Neuron (in vitro differentiated cells): ENCODE data around the gene FLT3.
"Not testable (repeated sequence)": the region's sequence is repeated elsewhere in the genome, so short reads cannot be mapped to it uniquely, and the experiment has no call there.

Experiments used
- H2AFZ ChIP-seq: one replicate; pipeline ENCODE4 v1.6.1; 2013; ENCODE audit warnings: low read depth, mild to moderate bottlenecking, inconsistent platforms, low read length, moderate library complexity
- H3K27me3 ChIP-seq: one replicate; pipeline ENCODE4 v1.6.1; 2013; ENCODE audit warnings: low read length; ENCODE audit not compliant: insufficient read depth
- H3K36me3 ChIP-seq: one replicate; pipeline ENCODE4 v1.6.1; 2013; ENCODE audit warnings: low read length; ENCODE audit not compliant: insufficient read depth
- H3K4me1 ChIP-seq: one replicate; pipeline ENCODE4 v1.6.1; 2013; ENCODE audit warnings: low read length; ENCODE audit not compliant: insufficient read depth
- H3K4me3 ChIP-seq: 2 replicates; pipeline ENCODE4 v1.5.1; 2013; ENCODE audit warnings: mild to moderate bottlenecking, low read length, moderate library complexity
- H3K9me3 ChIP-seq: one replicate; pipeline ENCODE4 v1.6.1; 2013; ENCODE audit warnings: low read length

The FLT3 gene

DNA sequence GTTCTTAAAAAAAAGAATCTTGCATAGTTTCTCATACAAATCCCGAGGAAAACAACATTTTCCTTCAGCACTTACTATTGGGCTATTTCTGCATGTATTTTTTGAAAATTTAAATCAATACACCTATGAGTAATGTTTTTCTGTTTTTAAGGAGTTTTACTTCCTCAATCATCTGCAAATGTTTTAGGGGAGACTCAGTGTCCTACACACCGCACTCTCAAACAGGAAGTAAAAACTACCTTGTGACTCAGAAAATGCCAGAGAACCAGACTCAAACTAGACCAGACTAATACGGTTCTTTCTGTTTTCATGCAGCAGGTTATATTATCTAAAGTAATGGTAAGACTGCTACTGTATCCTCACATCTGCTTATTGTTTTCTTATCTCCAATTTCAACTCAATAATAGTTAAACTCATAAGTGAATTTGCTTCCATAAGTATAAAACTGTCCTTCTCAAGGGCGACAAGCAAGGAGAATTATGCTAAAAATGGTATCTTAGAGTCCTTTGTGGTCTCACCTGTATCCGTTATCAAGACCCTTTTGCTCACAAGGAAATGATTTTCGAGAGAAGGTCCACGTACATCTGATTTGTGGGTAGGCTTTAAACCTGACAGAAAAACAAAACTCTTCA, 52.5 kb downstream of the FLT3 start:
- H2AFZ ChIP-seq = no peak overlapping the region
- H3K36me3 ChIP-seq = no peaks in the 10 kb centered on the region

DNA sequence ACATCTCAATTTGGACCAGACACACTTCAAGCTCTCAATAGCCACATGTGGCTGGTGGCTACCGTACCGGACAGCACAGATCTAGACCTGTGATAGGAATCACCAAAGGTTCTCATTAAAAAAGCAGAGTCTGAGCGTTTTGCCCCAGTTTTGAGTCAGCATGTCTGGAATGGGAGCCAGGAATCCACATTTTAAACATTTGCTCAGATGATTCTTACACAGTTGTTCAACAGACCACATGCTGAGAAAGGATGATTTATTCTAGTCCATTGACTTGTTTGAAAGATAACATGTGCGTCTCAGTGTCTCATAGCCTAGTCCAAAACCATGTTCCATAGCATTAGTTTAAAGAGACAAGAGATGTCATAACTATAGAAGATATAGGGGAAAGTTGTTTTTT, 53.4 kb downstream of the FLT3 start:
- Histone ChIP-seq H3K9me3 (no peaks in the 10 kb centered on the region), H2AFZ (no peak overlapping the region), H3K4me3 (no peak overlapping the region), H3K4me1 (no peaks in the 10 kb centered on the region), H3K27me3 (peaks cover 4% of the 10 kb centered on the region), H3K36me3 (no peaks in the 10 kb centered on the region)

More for the DNA sequence above, 52.5 kb downstream of the FLT3 start:
- no peak overlapping the region for H3K4me3 ChIP-seq
- H3K9me3 ChIP-seq = no peaks in the 10 kb centered on the region
- H3K4me1 ChIP-seq = no peaks in the 10 kb centered on the region
- peaks cover 4% of the 10 kb centered on the region for H3K27me3 ChIP-seq

DNA sequence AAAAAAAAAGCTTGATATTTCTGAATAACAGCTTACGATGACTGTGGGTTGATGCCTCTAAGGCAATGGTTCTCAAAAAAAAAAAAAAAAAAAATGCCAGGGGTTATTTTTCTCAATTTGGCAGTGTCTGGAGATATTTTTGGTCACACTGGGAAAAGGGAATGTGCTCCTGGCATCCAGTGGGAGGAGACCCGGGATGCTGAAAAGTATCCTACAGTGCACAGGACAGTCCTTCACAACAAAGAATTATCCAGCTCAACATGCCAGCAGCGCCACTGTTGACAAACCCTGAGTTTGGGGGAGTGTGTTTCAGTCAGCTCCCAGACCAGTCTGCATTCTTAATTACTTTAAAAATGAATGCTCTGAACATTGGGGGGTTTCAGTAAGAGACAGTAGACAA, 54.5 kb downstream of the FLT3 start:
- Histone ChIP-seq H3K9me3 (no peaks in the 10 kb centered on the region), H3K27me3 (peaks cover 4% of the 10 kb centered on the region), H2AFZ (no peak overlapping the region), H3K36me3 (no peaks in the 10 kb centered on the region), H3K4me1 (no peaks in the 10 kb centered on the region), H3K4me3 (no peak overlapping the region)

DNA sequence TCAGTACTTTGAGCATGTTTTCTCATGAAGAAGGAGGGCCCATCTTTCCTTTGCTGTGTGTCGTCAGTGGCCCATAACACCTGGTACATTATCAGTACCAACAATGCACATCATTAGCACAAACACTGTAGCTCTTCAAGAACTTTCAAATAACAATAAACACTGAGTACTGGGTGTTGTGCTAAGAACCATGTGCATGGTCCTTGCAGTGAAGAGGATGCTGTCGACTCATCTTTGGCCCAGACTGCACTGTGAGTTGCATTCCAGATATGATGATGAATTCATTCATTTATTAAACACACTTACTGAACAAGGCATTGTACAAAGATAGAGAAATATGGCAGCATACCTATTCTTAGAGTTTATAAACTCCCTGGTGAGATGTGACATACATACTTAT, 55.8 kb downstream of the FLT3 start:
- peaks cover 2% of the 10 kb centered on the region for H3K27me3 ChIP-seq
- H3K4me1 ChIP-seq = no peaks in the 10 kb centered on the region
- no peak overlapping the region for H2AFZ ChIP-seq
- H3K36me3 ChIP-seq = no peaks in the 10 kb centered on the region
- H3K4me3 ChIP-seq = no peak overlapping the region
- no peaks in the 10 kb centered on the region for H3K9me3 ChIP-seq

DNA sequence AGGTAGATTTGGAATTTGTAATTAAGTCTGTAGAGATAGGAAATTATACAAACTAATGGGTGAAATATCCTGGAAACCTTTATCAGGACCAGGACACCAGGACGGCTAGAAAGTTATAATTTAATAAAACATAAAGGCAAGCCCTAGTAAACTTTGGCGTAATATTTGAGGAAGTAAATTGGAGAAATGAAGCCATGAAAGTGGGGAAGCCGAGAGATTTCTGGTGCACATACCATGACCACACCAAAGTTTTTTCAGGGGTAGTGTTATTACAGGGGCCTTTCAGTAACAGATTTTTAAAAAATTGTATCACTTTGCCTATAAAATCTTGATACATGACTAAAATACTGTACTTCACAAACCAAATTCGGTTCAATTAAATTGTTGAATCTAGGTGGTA, 57.2 kb downstream of the FLT3 start:
- Histone ChIP-seq H3K9me3 (no peaks in the 10 kb centered on the region), H2AFZ (no peak overlapping the region), H3K36me3 (no peaks in the 10 kb centered on the region), H3K4me3 (no peak overlapping the region), H3K27me3 (no peaks in the 10 kb centered on the region), H3K4me1 (no peaks in the 10 kb centered on the region)

DNA sequence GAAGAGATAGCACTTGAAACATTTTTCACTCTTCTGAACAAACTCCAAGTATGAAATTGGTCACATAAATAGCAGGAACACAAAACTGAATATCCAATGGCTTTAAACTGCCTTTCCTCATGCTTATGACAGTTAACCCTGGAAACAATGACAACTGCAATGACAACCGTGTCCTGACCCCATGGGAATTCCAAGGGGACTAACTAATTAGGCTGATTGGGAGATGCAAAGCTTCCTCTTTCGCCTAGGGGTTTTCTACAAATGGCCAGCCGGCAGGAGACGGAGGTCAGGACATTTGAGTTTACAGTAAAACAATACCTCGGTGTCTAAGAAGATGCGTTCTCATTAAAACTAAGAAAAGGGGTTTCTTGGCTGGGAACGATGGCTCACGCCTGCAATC, 58.9 kb downstream of the FLT3 start:
- Histone ChIP-seq H3K9me3 (no peaks in the 10 kb centered on the region), H2AFZ (no peak overlapping the region), H3K36me3 (no peaks in the 10 kb centered on the region), H3K4me1 (no peaks in the 10 kb centered on the region), H3K27me3 (no peaks in the 10 kb centered on the region), H3K4me3 (no peak overlapping the region)

DNA sequence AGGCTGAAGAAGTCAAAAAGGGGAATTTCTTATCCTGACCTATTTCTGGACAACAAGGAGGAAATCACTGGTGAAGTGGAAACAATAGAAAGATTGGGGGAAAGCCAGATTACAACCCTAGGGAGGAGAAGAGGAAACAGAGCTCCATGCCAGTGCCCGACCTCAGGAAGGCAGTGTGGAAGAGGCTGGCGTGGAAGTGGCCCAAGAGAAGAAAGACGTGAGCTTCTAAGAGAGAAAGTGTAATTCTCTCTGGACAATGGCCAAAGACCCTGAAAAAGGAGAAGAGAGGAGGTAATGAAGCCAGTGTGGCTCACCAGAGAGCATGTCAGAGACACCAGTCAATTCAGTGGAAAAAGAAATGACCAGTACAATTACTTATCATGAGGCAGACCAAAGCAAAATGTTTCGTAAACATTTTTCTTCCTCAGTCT, 59.3 kb downstream of the FLT3 start:
- Histone ChIP-seq H3K36me3 (no peaks in the 10 kb centered on the region), H2AFZ (no peak overlapping the region), H3K4me1 (no peaks in the 10 kb centered on the region), H3K27me3 (no peaks in the 10 kb centered on the region), H3K4me3 (no peak overlapping the region), H3K9me3 (no peaks in the 10 kb centered on the region)

DNA sequence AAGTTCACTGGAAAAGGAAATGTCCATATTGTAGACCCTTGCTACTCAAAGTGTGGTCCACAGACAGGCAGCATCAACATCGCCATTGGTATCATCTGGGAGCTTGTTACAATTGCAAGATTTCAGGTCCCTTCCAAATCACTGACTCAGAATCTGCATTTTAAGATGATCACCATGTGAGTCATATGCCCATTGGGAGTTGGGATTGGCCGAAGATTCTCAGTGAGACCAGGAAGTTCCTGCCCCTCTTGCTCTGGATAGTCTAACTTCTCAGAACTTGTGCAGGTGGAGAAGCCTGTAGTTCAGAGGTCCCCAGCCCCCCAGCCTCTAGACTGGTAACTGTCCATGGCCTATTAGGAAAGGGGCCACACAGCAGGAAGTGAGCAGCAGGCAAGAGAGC, 63.0 kb downstream of the FLT3 start:
- no peak overlapping the region for H3K4me3 ChIP-seq
- H2AFZ ChIP-seq = no peak overlapping the region
- H3K36me3 ChIP-seq = no peaks in the 10 kb centered on the region
- no peaks in the 10 kb centered on the region for H3K27me3 ChIP-seq
- no peaks in the 10 kb centered on the region for H3K9me3 ChIP-seq
- H3K4me1 ChIP-seq = no peaks in the 10 kb centered on the region

DNA sequence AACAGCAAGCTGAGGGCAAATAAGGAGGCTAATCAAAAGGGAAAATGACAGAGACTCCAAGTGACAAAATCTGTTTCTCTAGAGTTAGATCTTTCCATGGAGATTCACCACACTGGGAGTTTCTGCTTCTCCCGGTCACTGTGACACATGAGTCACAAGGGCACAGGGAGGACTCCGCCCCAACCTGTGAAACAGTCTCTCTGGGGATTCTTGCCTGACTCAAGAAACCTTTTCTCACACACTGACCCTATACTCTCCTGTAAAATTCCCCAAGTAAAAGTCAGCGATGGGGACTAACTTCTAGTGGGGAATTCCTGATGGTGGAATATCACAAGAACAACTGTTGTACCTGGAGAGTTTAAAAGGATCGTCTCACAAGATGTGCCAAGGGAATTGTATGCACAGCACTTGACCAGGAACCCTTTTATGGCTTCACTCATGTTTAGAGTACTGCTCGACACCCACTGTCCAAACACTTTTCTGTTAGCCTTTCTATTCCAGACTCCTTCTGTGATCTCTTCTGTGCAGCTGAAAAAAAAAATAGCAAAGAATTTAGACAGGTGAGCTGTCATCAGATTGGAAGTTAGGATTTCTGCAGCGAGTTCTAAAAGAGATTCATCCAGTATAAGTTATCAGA, 65.1 kb downstream of the FLT3 start:
- no peaks in the 10 kb centered on the region for H3K9me3 ChIP-seq
- no peak overlapping the region for H3K4me3 ChIP-seq
- H3K4me1 ChIP-seq = no peaks in the 10 kb centered on the region
- H3K27me3 ChIP-seq = no peaks in the 10 kb centered on the region
- no peaks in the 10 kb centered on the region for H3K36me3 ChIP-seq
- no peak overlapping the region for H2AFZ ChIP-seq

DNA sequence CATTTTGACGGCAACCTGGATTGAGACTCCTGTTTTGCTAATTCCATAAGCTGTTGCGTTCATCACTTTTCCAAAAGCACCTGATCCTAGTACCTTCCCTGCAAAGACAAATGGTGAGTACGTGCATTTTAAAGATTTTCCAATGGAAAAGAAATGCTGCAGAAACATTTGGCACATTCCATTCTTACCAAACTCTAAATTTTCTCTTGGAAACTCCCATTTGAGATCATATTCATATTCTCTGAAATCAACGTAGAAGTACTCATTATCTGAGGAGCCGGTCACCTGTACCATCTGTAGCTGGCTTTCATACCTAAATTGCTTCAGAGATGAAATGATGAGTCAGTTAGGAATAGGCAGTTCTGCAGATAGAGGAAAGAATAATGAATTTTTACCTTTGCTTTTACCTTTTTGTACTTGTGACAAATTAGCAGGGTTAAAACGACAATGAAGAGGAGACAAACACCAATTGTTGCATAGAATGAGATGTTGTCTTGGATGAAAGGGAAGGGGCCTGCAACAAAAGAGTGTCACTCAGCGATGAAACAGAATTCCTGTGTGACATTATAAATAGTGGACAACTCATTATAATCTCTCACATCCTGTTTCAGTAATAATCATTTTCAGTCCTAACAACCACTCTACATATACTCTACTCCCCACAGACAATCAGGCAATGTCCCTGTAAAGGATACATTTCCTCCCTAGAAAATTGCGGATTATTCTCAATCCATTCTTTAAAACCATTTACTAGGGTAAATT, 66.3 kb downstream of the FLT3 start:
- H3K4me1 ChIP-seq = no peaks in the 10 kb centered on the region
- no peaks in the 10 kb centered on the region for H3K27me3 ChIP-seq
- no peak overlapping the region for H2AFZ ChIP-seq
- H3K9me3 ChIP-seq = no peaks in the 10 kb centered on the region
- no peak overlapping the region for H3K4me3 ChIP-seq
- H3K36me3 ChIP-seq = no peaks in the 10 kb centered on the region

DNA sequence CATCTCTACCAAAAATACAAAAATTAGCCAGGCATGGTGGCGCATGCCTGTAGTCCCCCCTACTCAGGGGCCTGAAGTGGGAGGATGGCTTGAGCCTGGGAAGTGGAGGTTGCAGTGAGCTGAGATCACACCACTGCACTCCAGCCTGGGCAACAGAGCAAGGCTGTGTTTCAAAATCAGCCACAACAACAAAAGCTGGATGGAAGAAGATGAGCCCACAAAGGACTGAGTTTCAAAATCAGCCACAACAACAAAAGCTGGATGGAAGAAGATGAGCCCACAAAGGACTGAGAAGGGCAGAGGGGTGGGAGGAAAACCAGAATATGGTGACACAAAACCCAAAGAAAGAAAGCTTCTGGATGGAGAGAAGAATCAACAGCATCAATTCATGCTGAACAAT, 67.9 kb downstream of the FLT3 start:
- H2AFZ ChIP-seq, H3K4me1 ChIP-seq: not testable (repeated sequence)

DNA sequence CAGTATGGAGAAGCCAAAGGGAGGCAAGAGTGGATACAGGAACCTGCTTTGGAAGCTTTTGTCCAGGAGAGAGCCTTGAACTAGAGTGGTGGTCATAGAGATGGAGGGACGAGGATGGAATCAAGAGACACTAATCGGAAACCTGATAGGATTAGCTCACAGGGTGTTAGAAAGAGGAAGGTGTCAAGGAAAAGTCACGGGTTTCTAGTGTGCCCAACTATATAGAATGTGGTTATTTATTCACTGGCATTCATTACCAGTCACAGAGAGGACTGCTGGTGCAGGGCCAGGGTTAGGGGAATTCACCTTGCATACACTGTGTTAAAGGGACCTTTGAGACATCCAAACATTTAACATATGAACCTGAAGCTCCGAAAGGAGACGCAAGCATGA, 68.5 kb downstream of the FLT3 start:
- no peak overlapping the region for H2AFZ ChIP-seq
- no peaks in the 10 kb centered on the region for H3K9me3 ChIP-seq
- peaks cover 4% of the 10 kb centered on the region for H3K27me3 ChIP-seq
- H3K4me3 ChIP-seq = no peak overlapping the region
- H3K4me1 ChIP-seq = no peaks in the 10 kb centered on the region
- no peaks in the 10 kb centered on the region for H3K36me3 ChIP-seq

More for the DNA sequence above, 67.9 kb downstream of the FLT3 start:
- H3K9me3 ChIP-seq, H3K4me3 ChIP-seq, H3K36me3 ChIP-seq, H3K27me3 ChIP-seq: not testable (repeated sequence)

DNA sequence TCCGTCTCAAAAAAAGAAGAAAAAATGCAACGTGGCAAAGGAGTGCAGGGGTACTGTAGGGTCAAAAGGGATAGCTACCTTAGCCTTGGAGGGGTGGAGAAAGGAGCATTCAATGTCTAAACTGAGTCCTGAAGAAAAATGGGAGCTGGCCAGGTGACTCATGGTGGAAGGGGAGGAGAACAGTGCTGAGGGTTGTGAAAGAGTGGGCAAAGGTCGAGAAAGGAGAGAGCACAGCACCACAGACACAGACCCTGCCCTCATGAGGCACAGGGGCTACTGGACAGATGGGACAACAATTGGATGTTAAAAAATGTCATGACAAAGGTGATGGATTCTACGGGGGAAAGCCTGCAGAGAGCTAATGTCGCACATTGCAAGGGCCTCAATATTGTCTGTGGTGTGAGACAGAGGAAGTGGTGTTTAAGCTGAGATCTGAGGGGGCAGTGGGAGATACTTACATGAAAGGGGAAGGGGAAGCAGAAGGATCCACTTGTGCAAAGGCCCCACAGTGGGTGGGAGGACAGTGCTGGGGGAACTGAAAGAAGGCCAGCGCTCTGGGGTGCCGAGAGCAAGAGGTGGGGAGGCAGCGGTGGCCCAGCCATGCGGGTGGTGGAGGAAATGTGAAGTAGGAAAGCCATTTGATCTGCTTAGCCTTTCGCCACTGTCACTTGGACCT, 69.0 kb downstream of the FLT3 start:
- Histone ChIP-seq H3K27me3 (peaks cover 8% of the 10 kb centered on the region), H3K4me1 (no peaks in the 10 kb centered on the region), H2AFZ (no peak overlapping the region), H3K9me3 (no peaks in the 10 kb centered on the region), H3K4me3 (no peak overlapping the region), H3K36me3 (no peaks in the 10 kb centered on the region)
